GM12874 (cell line): Measurements from ENCODE around the gene PLA2G4F.

Experiments
- CTCF ChIP-seq: IDR thresholded peaks from 2 replicates; pipeline ENCODE4 v1.5.1; 2011; ENCODE audit warnings: low read depth, mild to moderate bottlenecking, control low read depth, low read length, moderate library complexity; ENCODE audit not compliant: insufficient read depth

PLA2G4F gene

GRCh38 chr15:42135351-42135750 is 21.1 kb downstream of the PLA2G4F start:
- no peak for TF ChIP-seq CTCF

- no peak for TF ChIP-seq CTCF
Observed at GRCh38 chr15:42134617-42135245, 21.7 kb downstream of the PLA2G4F start.

GRCh38 chr15:42133886-42134502 is 22.4 kb downstream of the PLA2G4F start:
- peak; percentile 84 for TF ChIP-seq CTCF

GRCh38 chr15:42133356-42133755 is 23.1 kb downstream of the PLA2G4F start:
- TF ChIP-seq CTCF = no peak

GRCh38 chr15:42131826-42132806 is 24.3 kb downstream of the PLA2G4F start:
- no peak for TF ChIP-seq CTCF

GRCh38 chr15:42131006-42131405 is 25.4 kb downstream of the PLA2G4F start:
- TF ChIP-seq CTCF = no peak
